ENCODE measurements around the gene FCER2.
"Not testable (repeated sequence)": the region's sequence is repeated elsewhere in the genome, so short reads cannot be mapped to it uniquely, and the experiment has no call there.

FCER2 gene

GRCh38 chr19:7701654-7702457, at the start of gene FCER2:
TSS of gene FCER2 (minus strand) at chr19:7702131. CDS start at chr19:7699760, 2,371 bp downstream.
- no peak for DNase-seq (ENCODE audit: low read depth)

- no peak for DNase-seq (ENCODE audit: low read depth)
Measured at GRCh38 chr19:7751157-7751783, 49.3 kb upstream of the FCER2 start.

GRCh38 chr19:7748756-7749155, 46.8 kb upstream of the FCER2 start:
- DNase-seq (ENCODE audit: low read depth): no peak

GRCh38 chr19:7748171-7748570, 46.2 kb upstream of the FCER2 start:
- DNase-seq (ENCODE audit: low read depth): no peak

GRCh38 chr19:7746903-7747884, 45.3 kb upstream of the FCER2 start, which contains the start of gene CD209:
TSS of gene CD209 (minus strand) at chr19:7747534. CDS start at chr19:7747511, 23 bp downstream.
- DNase-seq (ENCODE audit: low read depth): no peak

GRCh38 chr19:7746306-7746705, 44.4 kb upstream of the FCER2 start:
- DNase-seq (ENCODE audit: low read depth): not testable (repeated sequence)

GRCh38 chr19:7744871-7745650, 43.1 kb upstream of the FCER2 start:
- no peak for DNase-seq (ENCODE audit: low read depth)

- no peak for DNase-seq (ENCODE audit: low read depth)
Measured at GRCh38 chr19:7744199-7744786, 42.4 kb upstream of the FCER2 start.

- DNase-seq (ENCODE audit: low read depth): no peak
Measured at GRCh38 chr19:7743425-7743841, 41.5 kb upstream of the FCER2 start.

GRCh38 chr19:7742991-7743390, 41.1 kb upstream of the FCER2 start:
- no peak for DNase-seq (ENCODE audit: low read depth)

- no peak for DNase-seq (ENCODE audit: low read depth)
Measured at GRCh38 chr19:7742575-7742974, 40.6 kb upstream of the FCER2 start.

- DNase-seq (ENCODE audit: low read depth): no peak
Measured at GRCh38 chr19:7740682-7741054, 38.7 kb upstream of the FCER2 start.

- DNase-seq (ENCODE audit: low read depth): no peak
Measured at GRCh38 chr19:7739801-7740681, 38.1 kb upstream of the FCER2 start.

GRCh38 chr19:7739211-7739755, 37.4 kb upstream of the FCER2 start:
- no peak for DNase-seq (ENCODE audit: low read depth)

- no peak for DNase-seq (ENCODE audit: low read depth)
Measured at GRCh38 chr19:7738023-7738422, 36.1 kb upstream of the FCER2 start.

- no peak for DNase-seq (ENCODE audit: low read depth)
Measured at GRCh38 chr19:7737215-7737614, 35.3 kb upstream of the FCER2 start.

- DNase-seq (ENCODE audit: low read depth): no peak
Measured at GRCh38 chr19:7736148-7736547, 34.2 kb upstream of the FCER2 start.

- no peak for DNase-seq (ENCODE audit: low read depth)
Measured at GRCh38 chr19:7734220-7735203, 32.6 kb upstream of the FCER2 start.

GRCh38 chr19:7733376-7733775, 31.4 kb upstream of the FCER2 start:
- DNase-seq (ENCODE audit: low read depth): no peak

Data from stimulated activated CD8-positive, alpha-beta memory T cell treated with anti-CD3 and anti-CD28 coated beads, Interleukin-7, amount 100 ng/mL, for 24 hours (primary cell).